Activated CD8-positive, alpha-beta T cell treated with anti-CD3 and anti-CD28 coated beads, Interleukin-2, amount 10 ng/mL, durations not matched to agents 7 days and 5 days (primary cell): ENCODE results near the gene ASMTL. TPM values are rescaled to one million over a fixed set of nuclear protein-coding genes. Genes with fewer than 3 reads are reported as not detected.

Source experiments
- ATAC-seq: fragments of 150-1000 bp; cut with Tn5 transposase; one replicate; pipeline ENCODE4 v1.10.0; 2021; ENCODE audit warnings: moderate library complexity
- CTCF ChIA-PET: fragments of 350-600 bp; sonication (Branson Sonifier 250); formaldehyde crosslinking; loops from one replicate; lab custom pipeline; 2021; ENCODE audit warnings: antibody characterized with exemption; lab: Charles Lee
- POLR2A ChIA-PET: fragments of 350-600 bp; sonication (Branson Sonifier 250); formaldehyde crosslinking; loops from one replicate; lab custom pipeline; 2021; ENCODE audit warnings: antibody characterized with exemption; lab: Charles Lee
- DNase-seq: peaks from one replicate; pipeline ENCODE4 v3.0.0-alpha.2; 2020
- H3K27ac Mint-ChIP-seq: one replicate; pipeline ENCODE4 v1.8.0; 2021; ENCODE audit warnings: mild to moderate bottlenecking, mixed read lengths
- H3K27me3 Mint-ChIP-seq: one replicate; pipeline ENCODE4 v1.8.0; 2021; ENCODE audit warnings: low read depth, mixed read lengths
- H3K36me3 Mint-ChIP-seq: one replicate; pipeline ENCODE4 v1.8.0; 2021; ENCODE audit warnings: low read depth, mixed read lengths
- H3K4me1 Mint-ChIP-seq: one replicate; pipeline ENCODE4 v1.8.0; 2021; ENCODE audit warnings: low read depth, mixed read lengths
- H3K4me3 Mint-ChIP-seq: one replicate; pipeline ENCODE4 v1.8.0; 2021; ENCODE audit warnings: mild to moderate bottlenecking, mixed read lengths
- H3K9me3 Mint-ChIP-seq: one replicate; pipeline ENCODE4 v1.8.0; 2022; ENCODE audit warnings: mixed read lengths; ENCODE audit not compliant: insufficient read depth
- total RNA-seq, 2 experiments: library from RNA; stranded (reverse); gene quantifications; one replicate each; pipeline ENCODE4 v1.2.3, GENCODE V29; 2021

ASMTL gene
- total RNA-seq, 2 experiments from 2014 or later: 45.3 to 45.9 TPM

- Mint-ChIP-seq H3K9me3 (no peaks in the 10 kb centered on the region), H3K36me3 (peaks cover 28% of the 10 kb centered on the region), H3K27ac (peak overlapping the region; percentile 64), H3K4me3 (no peak overlapping the region), H3K4me1 (peaks cover 12% of the 10 kb centered on the region), H3K27me3 (no peaks in the 10 kb centered on the region)
- CTCF ChIA-PET: no interaction called here
- POLR2A ChIA-PET: no interaction called here
- ATAC-seq (peak; percentile 42), DNase-seq (peak; percentile 30)
Measured at GRCh38 chrX:1355131-1356046, 97.3 kb downstream of the ASMTL start.

GRCh38 chrX:1354036-1355019 lies 98.4 kb downstream of the ASMTL start:
- DNase-seq (no peak), ATAC-seq (no peak)
- H3K27me3 Mint-ChIP-seq: no peaks in the 10 kb centered on the region
- no peak overlapping the region for H3K4me3 Mint-ChIP-seq
- H3K9me3 Mint-ChIP-seq: no peaks in the 10 kb centered on the region
- ChIA-PET CTCF (no interaction called here), POLR2A (no interaction called here)
- no peak overlapping the region for H3K27ac Mint-ChIP-seq
- H3K36me3 Mint-ChIP-seq: peaks cover 19% of the 10 kb centered on the region
- peaks cover 12% of the 10 kb centered on the region for H3K4me1 Mint-ChIP-seq

Other genes with a start within 250 kb of the ASMTL start
- gene CRLF2, start 240.3 kb downstream of the ASMTL start, total RNA-seq: 1 to 10 TPM; 1.1 to 1.4 TPM
- gene CSF2RA, start 184.1 kb downstream of the ASMTL start, total RNA-seq: not detected
- under 1 TPM; 0.60 to 0.61 TPM for gene IL3RA, start 116.1 kb downstream of the ASMTL start, total RNA-seq
- gene SLC25A6, start 60.8 kb downstream of the ASMTL start, total RNA-seq: 100 to 1,000 TPM; 273 to 293 TPM
- gene P2RY8, start 84.3 kb upstream of the ASMTL start, total RNA-seq: 10 to 100 TPM; 62.9 to 65.5 TPM
- 10 to 100 TPM; 62.5 to 66.4 TPM for gene AKAP17A, start 138.7 kb upstream of the ASMTL start, total RNA-seq
- gene ASMT, start 162.2 kb upstream of the ASMTL start, total RNA-seq: under 1 TPM in 1 of 2 experiments, not detected in 1; 0.29 TPM